HFF-Myc (cell line): Measurements from ENCODE around the gene ECD.
A peak's percentile ranks its signal among the peaks of the same experiment; 100 is the strongest.

Experiments
- DNase-seq: peaks from one replicate; pipeline ENCODE4 v3.0.0-alpha.2; 2011; ENCODE audit warnings: low read depth; ENCODE audit errors: extremely low read depth
- H3K4me3 ChIP-seq: replicated peaks from 2 replicates; pipeline ENCODE4 v1.5.1; 2011; ENCODE audit warnings: low read depth, mild to moderate bottlenecking, control low read depth, low read length
- CTCF ChIP-seq: IDR thresholded peaks from 2 replicates; pipeline ENCODE4 v1.5.1; 2012; ENCODE audit warnings: mild to moderate bottlenecking, low read depth, low read length, control low read depth; ENCODE audit errors: missing control alignments

ECD gene

GRCh38 chr10:73099141-73099540 is 68.7 kb downstream of the ECD start:
- DNase-seq: no peak
- no peak overlapping the region for H3K4me3 ChIP-seq
- no peak for TF ChIP-seq CTCF

- no peak for TF ChIP-seq CTCF
- no peak for DNase-seq
- peak overlapping the region; percentile 99 for H3K4me3 ChIP-seq
These were observed 70.5 kb downstream of the ECD start for GRCh38 chr10:73097305-73097670.

GRCh38 chr10:73096449-73097304 is 71.1 kb downstream of the ECD start, which contains the start of gene P4HA1:
TSS of gene P4HA1 (minus strand) at chr10:73096866. CDS start at chr10:73074883, 21,983 bp downstream.
- DNase-seq: peak; percentile 72
- H3K4me3 ChIP-seq: peak within 1 kb of the TSS; percentile 99
- peak; percentile 65 for TF ChIP-seq CTCF

- TF ChIP-seq CTCF: no peak
- peak overlapping the region; percentile 99 for H3K4me3 ChIP-seq
- no peak for DNase-seq
These were observed 71.8 kb downstream of the ECD start for GRCh38 chr10:73096041-73096448.

GRCh38 chr10:73095481-73096021 is 72.3 kb downstream of the ECD start:
- DNase-seq: no peak
- H3K4me3 ChIP-seq: peak overlapping the region; percentile 99

GRCh38 chr10:73094986-73095480 is 72.8 kb downstream of the ECD start:
- H3K4me3 ChIP-seq: peak overlapping the region; percentile 99
- TF ChIP-seq CTCF: no peak
- no peak for DNase-seq

More at GRCh38 chr10:73095481-73096021, 72.3 kb downstream of the ECD start:
- no peak for TF ChIP-seq CTCF
